A673 (cell line): ENCODE data around the gene GAK.

Experiments
- EZH2 ChIP-seq: fragments of 200-600 bp; sonication (generic); IDR thresholded peaks from 2 replicates; pipeline ENCODE4 v1.6.1; 2017; ENCODE audit warnings: borderline replicate concordance, low read depth, mild to moderate bottlenecking, mixed read lengths, antibody characterized with exemption, low read length; ENCODE audit not compliant: poor library complexity, severe bottlenecking
- TF ChIP-seq, protein P1 (sequence below): fragments of 300-800, 200-600 bp; sonication (generic); conservative IDR thresholded peaks from 2 replicates; pipeline ENCODE4 v1.5.1; 2017; ENCODE audit warnings: low read depth, mild to moderate bottlenecking, antibody characterized with exemption, low read length, moderate library complexity, mixed read lengths

GRCh38 chr4:978957-979701 lies 47.0 kb upstream of the GAK start:
- TF ChIP-seq, protein P1, sequence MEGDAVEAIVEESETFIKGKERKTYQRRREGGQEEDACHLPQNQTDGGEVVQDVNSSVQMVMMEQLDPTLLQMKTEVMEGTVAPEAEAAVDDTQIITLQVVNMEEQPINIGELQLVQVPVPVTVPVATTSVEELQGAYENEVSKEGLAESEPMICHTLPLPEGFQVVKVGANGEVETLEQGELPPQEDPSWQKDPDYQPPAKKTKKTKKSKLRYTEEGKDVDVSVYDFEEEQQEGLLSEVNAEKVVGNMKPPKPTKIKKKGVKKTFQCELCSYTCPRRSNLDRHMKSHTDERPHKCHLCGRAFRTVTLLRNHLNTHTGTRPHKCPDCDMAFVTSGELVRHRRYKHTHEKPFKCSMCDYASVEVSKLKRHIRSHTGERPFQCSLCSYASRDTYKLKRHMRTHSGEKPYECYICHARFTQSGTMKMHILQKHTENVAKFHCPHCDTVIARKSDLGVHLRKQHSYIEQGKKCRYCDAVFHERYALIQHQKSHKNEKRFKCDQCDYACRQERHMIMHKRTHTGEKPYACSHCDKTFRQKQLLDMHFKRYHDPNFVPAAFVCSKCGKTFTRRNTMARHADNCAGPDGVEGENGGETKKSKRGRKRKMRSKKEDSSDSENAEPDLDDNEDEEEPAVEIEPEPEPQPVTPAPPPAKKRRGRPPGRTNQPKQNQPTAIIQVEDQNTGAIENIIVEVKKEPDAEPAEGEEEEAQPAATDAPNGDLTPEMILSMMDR, result no peak
- no peak for TF ChIP-seq EZH2
